HG03139 (cell line): ENCODE results near the gene IRF9.
A peak's percentile ranks its signal among the peaks of the same experiment; 100 is the strongest.

ENCODE experiments used
- ATAC-seq: cut with Tn5 transposase; IDR thresholded peaks from one replicate; pipeline ENCODE4 v1.9.1; 2021; ENCODE audit not compliant: unreplicated experiment

IRF9 gene

DNA sequence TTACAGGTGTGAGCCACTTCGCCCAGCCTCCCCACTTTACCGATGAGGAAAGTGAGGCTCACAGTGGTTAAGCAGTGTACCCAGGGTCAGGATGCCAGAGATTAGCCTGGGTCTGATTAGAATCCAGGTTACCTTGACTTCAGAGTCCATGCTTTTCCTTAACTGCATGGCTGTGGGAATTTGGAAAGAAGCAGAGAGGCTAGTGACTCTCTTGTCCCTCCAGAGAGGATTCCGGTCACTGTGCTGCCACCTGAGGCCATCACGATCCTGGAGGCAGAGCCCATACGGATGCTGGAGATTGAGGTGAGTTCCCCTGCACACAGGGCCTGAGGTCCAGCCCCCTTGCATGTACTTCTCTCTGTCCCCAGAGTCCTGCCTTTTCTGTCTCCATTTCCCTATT is 15.5 kb downstream of the IRF9 start:
- no peak for ATAC-seq

DNA sequence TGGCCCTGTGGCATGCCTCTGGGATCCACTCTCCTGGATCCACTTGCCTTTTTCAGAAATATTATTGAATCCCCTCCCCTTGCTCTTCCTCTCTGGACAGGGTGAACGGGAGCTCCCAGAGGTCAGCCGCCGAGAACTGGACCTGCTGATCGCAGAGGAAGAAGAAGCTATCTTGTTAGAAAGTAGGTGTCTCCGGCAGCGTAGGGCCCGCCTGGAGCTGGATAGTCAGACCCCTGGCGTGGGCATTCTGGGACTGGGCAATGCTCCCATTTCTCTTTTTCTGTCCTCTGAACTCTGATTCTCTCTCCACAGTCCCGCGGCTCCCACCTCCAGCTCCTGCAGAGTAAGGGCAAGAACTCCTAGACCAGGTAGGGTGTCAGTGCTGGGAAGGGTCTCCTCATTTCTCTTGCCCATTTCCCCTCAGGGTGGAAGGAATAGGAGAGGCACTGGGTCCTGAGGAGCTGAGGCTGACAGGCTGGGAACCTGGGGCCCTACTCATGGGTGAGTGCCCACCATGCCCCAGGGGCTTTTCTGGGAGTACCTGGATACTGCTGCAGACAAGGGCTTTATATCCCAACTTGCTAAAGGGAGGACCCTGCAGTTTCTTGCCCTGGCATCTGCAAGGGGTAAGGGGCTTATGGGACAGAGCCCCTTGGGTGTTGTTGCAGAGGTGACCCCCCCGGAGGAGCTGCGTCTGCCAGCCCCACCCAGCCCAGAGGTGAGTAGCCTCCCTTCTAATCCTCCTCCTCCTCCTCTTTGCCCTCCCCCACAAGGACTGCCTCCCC is 16.2 kb downstream of the IRF9 start:
- no peak for ATAC-seq

DNA sequence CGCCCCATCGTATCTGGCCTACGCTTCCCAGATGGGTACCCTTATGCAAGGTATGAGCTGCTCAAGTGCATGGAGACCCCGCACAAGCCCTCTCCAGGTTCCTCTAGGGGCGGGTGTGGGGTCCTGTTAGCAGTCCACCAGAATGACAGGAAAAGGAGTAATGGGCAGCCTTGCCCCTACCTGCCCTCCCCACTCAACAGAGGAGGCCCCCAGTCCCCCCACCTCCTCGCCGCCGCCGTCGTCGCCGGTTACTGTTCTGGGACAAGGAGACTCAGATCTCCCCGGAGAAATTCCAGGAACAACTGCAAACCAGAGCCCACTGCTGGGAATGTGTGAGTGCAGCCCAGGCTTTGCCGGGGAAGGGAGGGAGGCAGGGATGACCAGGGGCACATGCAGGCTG is 16.8 kb downstream of the IRF9 start:
- ATAC-seq, result no peak

DNA sequence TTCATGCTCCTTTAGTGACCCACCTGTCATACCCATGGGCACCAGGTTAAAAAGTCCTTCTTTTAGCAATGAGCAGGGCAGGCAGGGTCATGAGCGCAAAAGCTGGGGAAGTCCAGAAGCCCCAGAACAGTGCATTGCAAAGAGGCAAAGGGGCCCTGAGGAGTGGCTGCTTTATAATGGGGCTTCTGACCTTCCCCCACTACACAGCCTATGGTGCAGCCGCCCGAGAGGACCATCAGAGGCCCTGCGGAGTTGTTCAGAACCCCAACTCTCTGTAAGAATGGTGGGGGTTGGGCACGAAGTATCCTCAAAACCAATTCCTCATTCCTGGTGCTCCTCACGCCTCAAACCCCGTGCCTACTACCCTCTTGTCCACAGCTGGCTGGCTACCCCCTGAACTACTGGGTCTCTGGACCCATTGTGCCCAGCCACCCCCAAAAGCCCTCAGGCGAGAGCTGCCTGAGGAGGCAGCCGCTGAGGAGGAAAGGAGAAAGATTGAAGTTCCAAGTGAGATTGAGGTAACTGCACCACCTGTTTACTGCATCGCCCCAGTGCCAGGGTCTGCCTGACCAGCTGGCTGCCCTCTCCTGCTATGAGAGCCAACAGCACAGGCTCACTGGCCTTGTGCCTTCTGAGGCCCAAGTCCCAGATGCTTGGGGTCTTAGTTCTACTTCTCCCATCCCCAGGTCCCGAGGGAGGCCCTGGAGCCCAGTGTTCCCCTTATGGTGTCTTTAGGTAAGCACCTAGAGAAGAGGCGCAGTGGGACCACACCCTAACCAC is 17.5 kb downstream of the IRF9 start:
- ATAC-seq, result no peak

DNA sequence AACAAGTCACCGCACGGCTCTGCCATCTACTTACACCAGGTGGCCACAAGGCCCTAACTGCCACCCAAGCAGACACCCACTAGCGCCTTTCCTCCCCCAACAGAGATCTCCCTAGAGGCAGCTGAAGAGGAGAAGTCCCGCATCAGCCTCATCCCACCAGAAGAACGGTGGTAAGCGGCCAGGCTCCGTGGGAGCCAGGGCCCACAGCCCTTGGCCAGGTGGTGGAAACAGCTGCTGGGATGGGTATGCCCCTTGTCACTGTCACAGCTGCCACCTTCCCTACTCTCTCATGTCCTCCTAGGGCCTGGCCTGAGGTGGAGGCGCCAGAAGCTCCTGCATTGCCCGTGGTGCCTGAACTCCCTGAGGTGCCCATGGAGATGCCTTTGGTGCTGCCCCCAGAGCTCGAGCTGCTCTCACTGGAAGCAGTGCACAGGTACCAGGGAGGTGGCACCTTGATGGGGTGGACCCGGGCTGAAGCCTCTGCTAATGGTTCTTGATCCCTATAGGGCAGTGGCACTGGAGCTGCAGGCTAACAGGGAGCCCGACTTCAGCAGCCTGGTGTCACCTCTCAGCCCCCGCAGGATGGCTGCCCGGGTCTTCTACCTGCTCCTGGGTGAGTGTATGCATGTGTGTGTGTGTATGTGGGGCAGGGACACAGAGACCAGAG is 18.4 kb downstream of the IRF9 start:
- no peak for ATAC-seq

DNA sequence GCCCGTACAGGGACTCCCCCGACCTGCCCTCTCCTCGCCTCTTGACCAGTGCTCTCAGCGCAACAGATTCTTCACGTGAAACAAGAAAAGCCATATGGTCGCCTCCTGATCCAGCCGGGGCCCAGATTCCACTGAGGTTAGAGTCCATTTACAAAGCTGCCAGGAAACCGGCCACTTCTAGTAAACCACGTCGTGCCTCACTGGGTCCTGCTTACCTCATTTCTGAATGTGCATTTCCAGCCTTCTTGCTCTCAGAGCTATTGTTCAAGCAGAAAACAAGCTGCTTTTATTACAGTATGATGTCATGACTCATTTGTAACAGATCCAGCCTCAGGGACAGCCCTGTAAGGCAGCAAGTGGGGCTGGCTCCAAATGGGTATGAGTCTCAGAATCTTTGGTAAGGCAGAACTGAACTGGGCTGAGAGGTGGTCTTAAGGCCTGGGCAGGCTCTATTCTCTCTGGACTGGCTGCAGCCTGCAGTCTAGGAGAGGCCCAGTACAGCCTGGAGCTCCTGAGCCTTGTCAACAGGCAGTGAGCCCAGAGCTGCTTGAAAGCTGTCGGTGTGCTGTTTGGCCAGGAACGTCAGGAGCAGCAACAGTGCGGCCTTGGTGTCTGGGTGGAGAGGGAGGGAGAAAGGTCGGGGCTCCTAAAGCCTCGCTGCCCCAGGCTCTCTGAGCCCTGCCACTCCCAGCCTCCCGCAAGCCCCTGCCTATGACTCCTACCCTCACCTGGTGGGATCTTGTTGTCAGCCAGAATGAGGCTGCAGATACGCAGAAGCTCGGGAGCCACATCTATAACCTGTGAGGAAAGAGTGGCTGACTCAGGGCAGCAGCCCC is 19.1 kb downstream of the IRF9 start:
- no peak for ATAC-seq

DNA sequence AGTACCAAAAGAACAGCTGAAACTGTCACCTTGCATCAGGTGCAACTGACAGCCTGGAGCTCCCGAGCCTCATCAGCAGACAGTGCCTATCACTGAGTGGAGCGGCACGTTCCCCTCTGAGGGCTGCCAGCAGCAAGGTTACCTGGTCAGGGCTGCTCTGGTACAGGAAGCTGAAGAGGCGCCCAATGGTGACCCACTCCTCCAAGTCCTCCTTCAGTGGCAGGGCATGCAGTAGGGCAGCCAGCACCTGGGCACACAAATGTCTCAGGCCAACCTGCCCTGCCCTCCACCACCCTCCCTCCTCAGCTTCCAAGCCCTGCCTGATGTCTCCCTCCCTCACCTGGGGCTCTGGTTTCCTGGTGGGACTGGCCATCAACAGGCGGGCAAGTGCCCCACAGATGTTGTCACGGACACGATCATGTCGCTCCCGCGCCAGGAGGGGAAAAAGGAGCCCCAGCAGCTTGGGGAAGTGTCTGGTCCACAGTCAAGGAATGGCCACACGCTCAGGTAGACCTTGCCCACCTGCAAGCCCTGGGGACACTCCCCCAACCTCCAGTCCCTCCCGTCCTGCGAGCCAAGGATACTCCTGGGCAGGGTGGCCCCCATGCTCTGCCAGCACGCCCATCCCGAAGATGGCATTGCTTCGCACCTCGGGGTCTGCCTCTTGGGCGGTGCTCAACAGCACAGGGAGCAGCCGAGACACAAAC is 20.5 kb downstream of the IRF9 start:
- ATAC-seq, result no peak

DNA sequence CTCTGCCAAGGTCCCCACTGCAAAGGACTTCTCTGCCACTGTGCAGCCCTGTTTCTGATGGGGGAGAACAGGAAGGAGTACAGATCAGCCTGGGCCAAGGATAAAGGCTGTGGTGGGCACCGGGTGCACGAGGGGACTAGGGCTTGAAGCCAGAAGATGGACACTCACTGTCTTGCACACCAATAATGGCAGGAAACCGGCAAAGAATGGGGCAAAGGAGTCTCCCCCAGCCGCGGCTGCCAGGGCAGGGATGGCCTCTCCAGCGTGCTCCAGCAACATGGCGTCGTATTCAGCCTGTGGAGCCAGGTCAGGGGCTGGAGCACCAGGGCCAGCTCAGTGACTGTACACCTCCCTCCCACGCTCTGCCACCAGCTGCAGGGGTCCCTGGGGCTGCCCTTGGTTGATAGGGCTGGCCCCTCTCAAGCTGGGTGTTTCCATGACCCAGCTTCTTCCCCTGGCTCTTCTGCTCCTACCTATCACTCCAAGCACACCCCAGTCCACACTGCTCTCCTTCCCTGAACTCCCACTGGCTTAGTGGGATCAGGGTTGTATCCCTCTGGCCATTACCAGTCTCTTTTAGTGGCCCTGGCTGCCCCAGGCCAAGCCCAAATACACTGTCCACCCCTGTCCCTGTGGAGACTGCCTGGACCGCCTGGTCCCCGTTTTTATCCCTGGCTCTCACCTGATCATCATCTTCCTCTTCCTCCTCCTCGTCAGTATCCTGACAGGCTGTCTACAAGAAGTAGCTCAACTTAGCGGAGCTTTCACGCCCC is 21.2 kb downstream of the IRF9 start:
- no peak for ATAC-seq

DNA sequence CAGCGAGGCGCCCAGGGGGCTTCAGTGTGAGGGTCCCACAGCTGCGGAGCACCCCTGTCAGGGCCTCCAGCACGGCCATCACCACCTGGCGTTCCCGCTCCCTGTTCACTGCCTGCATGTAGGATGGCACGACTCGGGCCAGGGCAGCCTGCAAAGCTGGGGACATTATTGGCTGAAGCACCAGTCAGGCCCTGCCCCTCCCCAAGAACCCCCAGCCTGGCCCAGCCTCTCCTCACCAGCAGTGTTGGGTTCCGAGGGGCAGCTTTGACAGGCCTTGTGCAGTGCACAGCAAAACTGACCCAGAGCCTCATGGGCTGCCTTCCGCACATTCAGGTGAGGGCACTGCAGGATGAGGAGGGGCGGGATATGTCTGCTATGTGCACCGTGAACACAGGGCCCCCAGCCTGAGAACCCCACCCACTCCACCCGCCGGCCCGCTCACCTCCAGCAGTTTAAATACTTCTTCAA is 22.0 kb downstream of the IRF9 start:
- ATAC-seq, result no peak

DNA sequence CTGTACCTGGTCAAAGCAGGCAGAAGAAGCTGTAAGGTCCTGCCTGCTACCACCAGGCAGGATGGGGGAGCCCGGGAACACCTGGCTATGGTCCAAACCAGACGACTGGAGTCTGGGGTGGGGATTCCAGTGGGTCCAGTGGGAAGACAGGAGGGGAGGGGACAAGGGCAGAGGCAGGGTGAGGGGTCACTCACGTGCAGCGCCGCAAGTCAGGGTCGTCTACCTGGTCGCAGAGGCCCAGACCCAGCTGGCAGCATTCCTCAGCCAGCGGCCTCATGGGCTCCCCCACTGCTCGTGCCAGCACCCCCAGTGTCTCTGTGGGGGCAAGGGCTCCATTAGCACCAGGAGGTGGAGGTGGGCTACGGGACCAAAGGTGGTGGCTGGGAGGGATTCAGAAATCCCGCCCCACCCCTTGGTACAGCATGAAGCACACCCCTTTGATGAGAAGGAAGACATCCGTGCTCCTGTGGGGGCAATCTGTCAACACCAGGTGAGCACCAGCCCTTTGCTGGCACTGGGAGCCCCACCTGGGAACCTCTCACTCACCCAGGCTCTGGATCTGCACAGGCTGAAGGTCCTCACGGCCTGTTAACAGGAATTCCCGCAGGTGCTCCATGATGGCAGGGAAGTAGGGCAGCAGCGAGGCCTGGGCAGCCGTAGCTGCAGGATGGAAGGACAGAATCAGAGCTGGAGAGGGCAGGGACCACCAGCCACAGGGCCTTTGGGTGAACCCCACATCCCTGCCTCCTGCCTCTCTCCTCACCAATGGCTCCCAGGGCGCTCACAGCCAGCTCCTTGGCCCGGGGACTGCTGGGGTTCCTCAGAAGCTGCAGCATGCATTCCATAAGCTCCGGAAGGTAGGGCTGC is 23.3 kb downstream of the IRF9 start:
- no peak for ATAC-seq

DNA sequence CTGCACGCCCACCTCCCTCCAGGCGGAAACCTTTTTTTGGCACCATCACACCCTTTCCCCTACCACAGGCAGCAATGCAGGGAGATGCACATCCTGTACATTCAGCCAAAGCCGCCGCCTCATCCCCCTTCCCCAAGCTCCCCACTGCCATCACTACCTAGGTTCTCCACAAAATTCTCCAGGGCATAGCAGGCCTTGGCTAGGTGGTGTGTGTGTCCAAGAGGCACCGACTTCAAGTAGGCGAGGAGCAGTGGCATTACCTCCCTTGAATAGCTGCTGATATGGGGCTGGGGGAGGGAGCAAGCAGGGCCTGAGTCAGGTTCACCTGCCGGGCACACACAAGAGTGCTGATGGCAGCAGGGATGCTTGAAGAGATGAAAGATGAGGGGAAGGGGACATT is 24.0 kb downstream of the IRF9 start:
- ATAC-seq, result no peak

DNA sequence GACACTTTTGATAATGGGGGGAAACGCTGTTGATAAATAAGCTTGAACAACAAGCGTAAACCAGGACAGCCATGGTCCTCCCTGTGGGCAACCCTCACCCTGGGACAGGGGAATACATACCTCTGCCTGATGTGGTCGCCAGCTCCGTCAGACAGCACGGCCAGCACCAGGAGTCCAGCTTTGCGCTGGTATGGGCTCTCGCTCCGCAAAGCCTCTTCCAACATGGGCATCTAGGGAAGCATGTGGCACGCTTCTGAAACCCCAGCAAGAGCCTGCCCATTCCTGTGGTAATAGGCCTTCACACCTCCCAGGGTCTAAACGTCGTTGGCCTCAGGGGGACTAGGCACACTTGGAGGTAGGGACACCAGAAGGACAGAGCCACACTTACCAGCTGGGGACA is 24.7 kb downstream of the IRF9 start:
- no peak for ATAC-seq

DNA sequence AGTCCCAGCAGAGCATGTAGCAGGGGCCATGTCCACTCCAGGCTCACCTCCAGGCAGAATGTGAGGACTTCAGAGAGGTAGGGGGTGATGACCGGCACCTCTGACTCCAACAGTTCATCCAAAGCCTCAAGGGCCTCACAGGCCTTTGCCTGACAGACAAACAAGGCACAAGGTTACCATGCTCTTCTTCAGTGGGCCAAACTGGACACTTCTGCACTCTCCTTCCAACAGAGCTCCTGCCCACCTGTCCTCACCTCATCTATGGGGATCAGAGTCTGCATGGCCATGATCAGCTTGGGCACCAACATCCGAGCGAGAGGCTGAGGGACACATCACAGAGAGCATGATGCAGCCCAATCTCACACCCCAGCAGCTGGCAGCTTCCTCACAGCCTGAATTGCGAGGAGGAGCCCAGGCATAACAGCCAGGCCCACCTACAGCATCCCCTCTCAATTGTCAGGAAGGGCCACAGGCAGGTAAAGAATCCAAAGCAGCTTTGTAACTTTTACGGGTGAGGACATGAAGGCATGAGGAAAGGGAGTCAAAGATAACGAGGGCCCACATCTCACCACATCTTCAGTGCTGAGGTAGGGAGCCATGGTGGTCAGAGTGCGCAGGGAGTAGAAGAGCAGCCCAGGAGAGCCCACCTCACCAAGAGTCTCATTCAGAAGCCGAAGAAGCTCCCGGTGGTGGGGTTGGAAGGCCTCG is 25.9 kb downstream of the IRF9 start:
- no peak for ATAC-seq

DNA sequence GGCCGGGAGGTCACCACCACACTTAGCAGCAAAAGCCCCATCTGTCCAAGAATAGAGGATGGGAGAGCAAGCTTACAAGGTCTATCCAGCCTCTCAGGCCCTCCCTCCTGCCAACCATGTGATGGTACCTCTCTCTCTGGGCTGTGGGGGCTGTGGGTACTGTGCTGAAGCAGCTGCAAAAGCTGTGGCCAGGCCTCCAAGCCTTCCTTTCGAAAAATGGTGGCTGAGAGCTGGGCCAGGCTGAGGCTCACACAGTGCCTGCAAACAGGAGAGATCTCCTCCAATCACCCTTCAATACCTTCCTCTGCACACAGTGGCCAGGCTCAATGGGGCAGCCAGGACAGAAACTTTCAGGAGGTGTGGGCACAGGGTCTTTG is 26.5 kb downstream of the IRF9 start:
- no peak for ATAC-seq

DNA sequence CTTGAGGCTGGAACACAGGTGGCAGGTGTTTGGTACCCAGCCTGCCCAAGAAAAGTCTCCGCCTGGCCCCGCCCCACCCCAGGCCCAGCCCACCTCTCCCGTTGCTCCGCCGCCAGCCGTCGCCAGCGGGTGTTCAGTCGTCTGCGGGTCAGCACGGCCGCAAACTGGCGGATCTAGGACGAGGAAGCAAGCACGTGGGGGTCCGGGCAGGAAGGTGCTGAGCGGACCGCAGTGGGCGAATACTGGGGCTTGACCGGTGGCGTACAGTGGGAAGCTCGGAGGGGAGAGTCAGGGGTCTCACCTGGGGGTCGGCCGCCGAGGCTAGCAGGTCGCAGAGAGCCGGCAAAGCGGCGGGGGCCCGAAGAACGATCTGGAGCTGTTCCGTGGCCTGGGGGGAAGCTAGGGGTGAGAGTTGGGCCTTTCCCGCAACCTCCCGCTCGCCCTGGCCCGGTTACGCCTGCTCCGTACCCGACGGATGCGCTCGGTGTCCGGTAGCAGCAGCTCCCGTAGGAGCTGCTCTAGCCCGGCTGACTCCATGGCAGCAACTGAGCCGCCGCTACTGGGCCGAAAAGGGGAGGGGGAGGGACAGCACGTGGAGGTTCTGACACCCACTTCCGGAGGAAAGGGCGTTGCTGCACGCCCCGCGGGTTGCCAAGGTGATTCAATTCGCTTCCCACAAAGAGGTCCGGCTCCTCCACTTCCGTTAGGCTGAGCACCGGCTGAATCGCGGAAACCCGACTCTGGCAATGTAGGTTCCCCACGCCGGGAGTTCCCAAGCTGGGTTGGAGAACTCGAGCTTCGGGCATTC is 27.4 kb downstream of the IRF9 start, which contains the start of gene IPO4:
IPO4 (minus strand) TSS at position 566 of the 808 bp plus-strand sequence; CDS start at position 537, 29 bp downstream.
- ATAC-seq, result peak; percentile 86

DNA sequence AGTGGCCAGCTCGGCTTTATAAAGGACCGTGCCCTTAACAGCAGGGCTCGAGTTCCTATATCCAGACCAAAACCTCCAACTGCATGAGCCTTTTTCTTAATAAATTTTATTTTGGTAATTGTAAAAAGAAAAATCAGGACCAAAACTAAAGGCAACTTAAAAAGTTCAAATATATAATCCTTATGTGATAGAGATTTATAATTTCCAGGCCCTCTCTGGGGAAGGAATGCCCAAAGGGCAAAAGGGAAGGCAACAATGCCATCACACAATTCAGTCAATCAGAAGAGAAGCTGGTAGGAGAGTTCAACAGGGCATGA is 28.0 kb downstream of the IRF9 start:
- ATAC-seq, result no peak

DNA sequence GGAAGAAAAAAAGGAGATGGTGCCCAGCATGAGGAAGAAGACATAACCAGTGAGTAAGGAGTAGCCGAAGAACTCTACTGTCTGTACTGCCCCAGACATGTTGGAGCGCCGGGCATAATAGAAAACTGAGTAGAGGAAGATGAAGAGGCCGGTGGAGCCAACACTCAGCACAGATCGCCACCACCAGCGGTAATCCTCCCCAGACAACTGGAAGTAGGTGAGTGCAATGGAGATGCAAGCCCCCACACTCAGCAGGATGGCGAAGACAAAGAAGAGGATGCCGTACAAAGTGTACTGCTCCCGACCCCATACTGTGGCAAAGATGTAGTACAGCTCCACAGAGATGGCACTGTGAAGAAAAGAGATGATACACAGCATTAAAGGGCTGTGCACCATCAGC is 28.4 kb downstream of the IRF9 start:
- no peak for ATAC-seq
